Effector memory CD8-positive, alpha-beta T cell (primary cell): ENCODE results near the gene FABP1.

ENCODE experiments used
- ATAC-seq: fragments of 150-1000 bp; cut with Tn5 transposase; replicated peaks from 2 replicates; pipeline ENCODE4 v1.10.0; 2021; ENCODE audit warnings: mild to moderate bottlenecking, moderate library complexity
- DNase-seq, 3 experiments: peaks; one replicate each; pipeline ENCODE4 v3.0.0; 2021
- H3K27ac Mint-ChIP-seq, 2 donors: one replicate each; pipeline ENCODE4 v1.8.0; 2022; ENCODE audit warnings: mild to moderate bottlenecking in 2 of 2, mixed read lengths in 2 of 2, moderate library complexity in 2 of 2
- H3K27me3 Mint-ChIP-seq, 2 donors: one replicate each; pipeline ENCODE4 v1.8.0; 2022; ENCODE audit warnings: mixed read lengths in 2 of 2
- H3K36me3 Mint-ChIP-seq: one replicate; pipeline ENCODE4 v1.8.0; 2022; ENCODE audit warnings: mild to moderate bottlenecking, moderate library complexity, mixed read lengths; ENCODE audit not compliant: insufficient read depth
- H3K4me1 Mint-ChIP-seq, 2 donors: one replicate each; pipeline ENCODE4 v1.8.0; 2022; ENCODE audit warnings: low read depth in 2 of 2, mixed read lengths in 2 of 2
- H3K4me3 Mint-ChIP-seq, 2 donors: one replicate each; pipeline ENCODE4 v1.8.0; 2022; ENCODE audit warnings: mild to moderate bottlenecking in 2 of 2, mixed read lengths in 2 of 2, moderate library complexity in 2 of 2
- H3K9me3 Mint-ChIP-seq, 2 donors: one replicate each; pipeline ENCODE4 v1.8.0; 2022; ENCODE audit warnings: mixed read lengths in 2 of 2
- total RNA-seq, 9 experiments: gene quantifications; one replicate each; lab custom pipeline; 2026; lab: John Stamatoyannopoulos, UW

The FABP1 gene
- total RNA-seq, result 0 reads per million in 9 experiments

DNA sequence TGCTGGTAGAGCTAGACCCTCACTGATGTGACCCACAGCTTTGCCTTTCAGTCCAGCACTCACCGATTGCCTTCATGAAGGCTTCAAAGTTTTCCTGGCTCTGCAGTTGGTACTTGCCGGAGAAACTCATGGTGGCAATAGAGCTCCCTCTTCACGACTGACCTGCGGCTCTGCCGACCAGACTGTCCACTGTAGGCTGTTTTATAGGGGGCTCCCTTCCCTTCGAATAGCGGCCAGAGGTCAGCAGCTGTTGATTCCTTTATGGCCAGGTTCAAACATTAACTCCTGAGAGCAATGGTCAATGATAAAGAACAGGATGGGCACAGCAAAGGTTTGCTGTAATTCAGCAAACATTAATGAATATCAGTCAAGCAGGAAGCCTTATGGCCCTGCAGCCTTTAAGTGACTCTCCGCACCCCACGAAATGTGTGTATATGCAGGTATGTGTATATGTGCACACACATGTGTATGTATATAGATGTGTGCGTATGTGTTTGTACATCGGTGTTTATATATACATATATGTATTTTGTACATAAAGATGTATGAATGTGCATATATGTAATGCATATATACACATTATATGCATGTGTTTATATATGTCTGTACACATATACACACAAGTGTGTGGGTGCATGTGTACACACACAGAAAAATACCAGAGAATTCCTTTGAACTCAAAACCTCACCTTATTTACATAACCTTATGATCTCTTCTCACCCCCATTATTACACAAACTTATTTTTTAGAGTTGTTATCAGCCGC is at the start of gene FABP1:
FABP1 (minus strand) TSS at position 175 of the 766 bp plus-strand sequence; CDS start at position 130, 45 bp downstream.
- Mint-ChIP-seq H3K4me3 (no peak within 1 kb of the TSS), H3K4me1 (no peaks in the 10 kb centered on the region), H3K9me3 (no peaks in the 10 kb centered on the region), H3K27me3 (peaks cover 44 to 87% of the 10 kb centered on the region in 2 donors), H3K27ac (no peak within 1 kb of the TSS), H3K36me3 (no peaks in the 10 kb centered on the region)
- DNase-seq (no peak), ATAC-seq (no peak)

DNA sequence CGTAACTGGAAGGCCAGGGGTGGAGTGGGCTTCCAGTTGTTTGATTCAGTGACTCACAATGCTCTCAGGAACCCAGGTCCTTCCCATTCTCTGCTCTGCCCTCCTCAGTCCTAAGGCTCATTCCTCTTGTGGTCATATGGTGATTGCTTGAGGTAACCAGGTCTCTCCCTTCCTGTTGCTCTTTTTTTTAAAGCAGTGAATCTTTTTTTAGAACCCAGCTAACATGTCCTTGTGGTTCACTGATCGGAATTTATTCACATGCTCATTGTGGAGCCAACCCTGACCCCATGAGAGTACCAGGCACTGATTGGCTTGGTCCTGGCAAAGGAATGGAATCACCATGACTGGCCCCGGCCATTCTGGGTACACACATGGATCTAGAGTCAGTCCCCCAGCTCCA is 49.7 kb upstream of the FABP1 start:
- H3K36me3 Mint-ChIP-seq, result peaks cover 14% of the 10 kb centered on the region
- H3K4me1 Mint-ChIP-seq, result peaks cover 3 to 13% of the 10 kb centered on the region in 2 donors
- DNase-seq (no peak), ATAC-seq (no peak)
- no peak overlapping the region for H3K27ac Mint-ChIP-seq
- H3K9me3 Mint-ChIP-seq, result peaks cover 4 to 6% of the 10 kb centered on the region in 2 donors
- no peak overlapping the region for H3K4me3 Mint-ChIP-seq
- H3K27me3 Mint-ChIP-seq, result peaks cover 4 to 47% of the 10 kb centered on the region in 2 donors

DNA sequence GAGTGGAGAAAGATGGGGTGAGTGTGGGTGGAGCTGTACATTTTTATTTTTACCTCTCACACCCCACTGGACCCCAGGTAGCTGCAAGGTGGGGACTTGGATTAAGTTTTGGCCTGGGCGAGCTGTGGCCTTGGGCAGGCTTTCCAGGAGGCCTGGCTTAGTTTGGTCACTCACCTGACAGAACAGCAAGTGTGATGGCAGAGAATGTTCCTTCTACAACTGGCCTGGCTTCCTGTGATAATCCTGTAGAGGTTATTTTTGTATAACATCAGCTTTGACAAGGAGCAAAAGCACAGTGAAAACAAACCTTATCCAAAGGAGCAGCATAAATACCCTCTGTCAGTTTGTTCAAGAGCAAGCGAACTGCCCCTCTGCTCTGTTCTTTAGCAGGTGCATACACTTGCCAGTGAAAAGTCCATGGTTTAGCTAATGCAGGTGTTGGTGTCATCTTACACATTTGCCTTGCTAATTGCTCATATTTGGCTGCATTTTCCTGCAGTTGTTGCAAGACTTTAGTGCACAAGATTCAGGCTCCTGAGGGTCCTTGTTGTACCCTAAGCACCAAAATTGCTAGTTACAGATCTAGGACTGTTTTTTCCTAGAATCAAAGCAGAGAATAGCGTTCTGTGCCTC is 48.6 kb upstream of the FABP1 start:
- DNase-seq, result no peak
- peaks cover 2 to 3% of the 10 kb centered on the region in 2 donors for H3K9me3 Mint-ChIP-seq
- H3K27me3 Mint-ChIP-seq, result peaks cover 6 to 53% of the 10 kb centered on the region in 2 donors
- H3K4me1 Mint-ChIP-seq, result peaks cover 2 to 3% of the 10 kb centered on the region in 2 donors
- ATAC-seq, result no peak
- H3K4me3 Mint-ChIP-seq, result no peak overlapping the region
- no peak overlapping the region for H3K27ac Mint-ChIP-seq
- peaks cover 11% of the 10 kb centered on the region for H3K36me3 Mint-ChIP-seq

DNA sequence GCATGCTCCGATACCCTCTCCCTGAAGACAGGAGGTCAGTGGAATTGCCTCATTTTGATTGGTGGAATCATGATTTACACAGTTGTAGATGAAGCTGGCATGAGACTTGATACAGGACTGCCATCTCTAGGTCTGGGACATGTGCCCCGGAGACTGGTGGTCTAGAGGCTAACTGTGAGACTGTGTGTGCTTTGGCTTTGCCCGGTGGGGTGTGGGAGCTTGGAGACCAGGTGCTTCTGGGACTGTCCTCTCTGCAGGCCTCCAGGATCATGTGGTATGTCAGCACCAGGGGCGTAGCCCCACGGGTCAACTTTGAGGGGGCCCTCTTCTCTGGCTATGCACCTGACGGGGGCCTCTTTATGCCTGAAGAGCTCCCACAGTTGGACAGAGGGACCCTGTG is 45.0 kb upstream of the FABP1 start:
- ATAC-seq, result no peak
- peaks cover 6% of the 10 kb centered on the region for H3K36me3 Mint-ChIP-seq
- H3K27ac Mint-ChIP-seq, result no peak overlapping the region
- peaks cover 11 to 57% of the 10 kb centered on the region in 2 donors for H3K27me3 Mint-ChIP-seq
- H3K4me3 Mint-ChIP-seq, result no peak overlapping the region
- H3K9me3 Mint-ChIP-seq, result no peaks in the 10 kb centered on the region
- no peak for DNase-seq
- H3K4me1 Mint-ChIP-seq, result peaks cover 0 to 8% of the 10 kb centered on the region in 2 donors

DNA sequence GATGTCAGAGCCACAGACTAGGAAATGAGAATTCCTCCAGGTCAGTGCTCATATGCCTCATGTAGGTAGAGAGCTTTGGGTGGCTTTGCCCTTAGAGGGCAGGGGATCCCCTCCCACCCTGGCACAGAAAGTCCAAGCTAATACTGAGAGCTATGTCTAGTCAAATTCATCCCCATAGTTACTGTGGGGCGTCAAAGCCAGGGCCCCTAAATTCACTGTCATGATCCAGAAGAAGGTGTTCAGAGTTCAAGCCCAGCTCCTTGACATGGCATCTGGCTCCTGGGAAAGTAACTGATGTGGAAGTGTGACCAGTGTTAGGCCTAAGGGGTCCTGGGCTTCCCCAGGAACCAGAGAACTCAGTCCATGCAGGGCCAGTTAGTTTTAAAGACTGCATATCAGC is 44.1 kb upstream of the FABP1 start:
- no peak for ATAC-seq
- peaks cover 0 to 8% of the 10 kb centered on the region in 2 donors for H3K4me1 Mint-ChIP-seq
- peaks cover 7 to 48% of the 10 kb centered on the region in 2 donors for H3K27me3 Mint-ChIP-seq
- peak overlapping the region in 1 of 2 donors; percentile 82 for H3K4me3 Mint-ChIP-seq
- H3K9me3 Mint-ChIP-seq, result no peaks in the 10 kb centered on the region
- no peak overlapping the region for H3K27ac Mint-ChIP-seq
- DNase-seq, result no peak
- peaks cover 6% of the 10 kb centered on the region for H3K36me3 Mint-ChIP-seq

DNA sequence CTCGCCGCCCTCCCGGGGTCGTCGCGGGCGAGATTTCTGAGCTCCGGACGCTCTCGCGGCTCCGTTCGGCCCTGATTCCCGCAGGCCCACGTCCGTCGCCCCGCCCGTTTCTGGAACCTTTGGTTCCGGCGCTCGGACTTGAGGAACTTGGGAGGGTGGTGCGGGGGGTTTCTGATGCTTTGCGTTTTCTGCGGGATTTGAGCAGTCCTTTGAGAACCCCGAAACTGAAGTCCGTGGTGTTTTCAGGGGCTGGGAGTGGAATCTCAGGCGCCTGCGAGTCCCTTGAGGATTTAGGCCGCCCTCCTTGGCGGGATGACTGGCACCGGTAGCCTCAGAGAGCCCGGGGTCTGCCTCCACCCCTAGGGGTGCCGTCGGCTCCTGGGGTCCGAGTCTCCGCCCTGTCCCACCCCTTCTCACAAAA is 42.6 kb upstream of the FABP1 start:
- H3K36me3 Mint-ChIP-seq, result peaks cover 6% of the 10 kb centered on the region
- DNase-seq (no peak), ATAC-seq (no peak)
- no peaks in the 10 kb centered on the region for H3K9me3 Mint-ChIP-seq
- peak overlapping the region; percentile 78 to 82 for H3K4me3 Mint-ChIP-seq
- H3K27me3 Mint-ChIP-seq, result peaks cover 7 to 44% of the 10 kb centered on the region in 2 donors
- H3K4me1 Mint-ChIP-seq, result peaks cover 0 to 8% of the 10 kb centered on the region in 2 donors
- peak overlapping the region; percentile 63 to 78 for H3K27ac Mint-ChIP-seq

DNA sequence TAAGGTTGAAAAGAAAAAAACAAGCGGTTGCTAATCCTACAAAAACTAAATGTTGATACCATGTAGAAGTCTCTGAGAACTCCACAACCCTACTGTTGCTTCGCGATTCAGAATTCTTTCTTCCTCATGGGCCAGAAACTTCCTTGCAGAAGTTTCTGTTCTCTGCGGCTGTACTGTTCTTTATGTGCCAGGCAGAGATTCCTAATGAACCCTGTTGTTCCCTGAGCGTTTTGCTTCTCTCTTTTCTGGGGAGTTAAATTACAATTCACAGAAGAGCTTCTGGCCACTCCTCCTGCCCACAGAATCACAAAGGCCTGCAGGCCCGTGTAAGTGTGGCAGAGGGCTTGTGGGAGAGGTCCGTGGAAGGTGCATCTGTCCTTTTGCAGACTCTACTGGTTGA is 40.5 kb upstream of the FABP1 start:
- Mint-ChIP-seq H3K36me3 (peaks cover 6% of the 10 kb centered on the region), H3K4me3 (no peak overlapping the region), H3K27me3 (peaks cover 7 to 23% of the 10 kb centered on the region in 2 donors), H3K4me1 (peaks cover 0 to 8% of the 10 kb centered on the region in 2 donors), H3K9me3 (no peaks in the 10 kb centered on the region), H3K27ac (no peak overlapping the region)
- no peak for DNase-seq
- no peak for ATAC-seq

DNA sequence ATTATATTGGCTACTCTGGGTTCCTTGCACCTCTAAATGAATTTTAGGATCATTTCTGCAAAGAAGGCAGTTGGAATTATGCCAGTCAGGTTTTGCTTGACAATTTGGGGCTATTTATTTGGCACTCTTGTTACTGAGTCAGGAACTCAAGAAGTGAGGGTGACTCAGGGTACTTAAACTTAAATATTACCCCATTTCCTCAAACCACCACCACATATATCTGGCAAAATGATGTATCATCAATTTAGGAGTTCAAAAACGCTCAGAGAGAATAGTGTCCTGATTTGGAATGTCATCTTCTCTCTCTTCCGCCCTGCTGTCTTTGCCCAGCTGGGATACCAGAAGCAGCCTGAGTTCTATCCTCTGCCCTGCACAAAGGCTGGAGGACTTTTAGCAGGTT is 39.9 kb upstream of the FABP1 start:
- DNase-seq (no peak), ATAC-seq (no peak)
- Mint-ChIP-seq H3K9me3 (no peaks in the 10 kb centered on the region), H3K36me3 (peaks cover 6% of the 10 kb centered on the region), H3K27me3 (peaks cover 7 to 16% of the 10 kb centered on the region in 2 donors), H3K4me1 (peaks cover 0 to 8% of the 10 kb centered on the region in 2 donors), H3K4me3 (no peak overlapping the region), H3K27ac (no peak overlapping the region)

DNA sequence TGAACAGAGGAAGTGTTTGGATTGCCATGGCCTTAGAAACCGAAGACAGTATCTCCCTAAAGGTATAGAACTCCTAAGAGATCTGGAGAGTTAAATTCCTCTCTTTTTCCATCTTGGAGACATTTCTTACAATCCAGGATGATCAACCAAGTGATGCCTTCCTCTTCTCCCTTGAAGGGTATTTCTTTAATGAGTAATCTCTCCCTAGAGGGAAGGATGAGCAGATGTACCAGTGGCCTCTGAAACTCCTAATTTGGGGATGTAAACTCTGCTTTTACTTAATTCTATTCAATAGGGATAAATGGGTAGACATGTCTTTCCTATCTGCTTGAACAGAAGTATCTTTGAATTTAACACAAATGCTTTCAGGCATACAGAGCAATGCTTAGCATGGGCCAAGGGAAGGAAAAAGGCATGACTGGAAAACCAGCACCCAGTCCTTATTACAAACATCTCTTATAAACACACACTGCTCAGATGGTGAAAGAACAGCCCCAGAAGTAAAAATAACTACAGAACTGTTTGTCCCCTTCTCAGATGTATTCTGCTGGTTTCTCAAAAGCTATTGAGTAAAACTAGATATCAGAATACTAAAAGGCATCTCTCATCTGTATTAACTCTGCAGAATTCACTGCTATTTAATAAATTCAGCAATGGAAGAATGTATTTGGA is 37.6 kb upstream of the FABP1 start:
- peaks cover 0 to under 1% of the 10 kb centered on the region in 2 donors for H3K27me3 Mint-ChIP-seq
- H3K27ac Mint-ChIP-seq, result no peak overlapping the region
- H3K9me3 Mint-ChIP-seq, result no peaks in the 10 kb centered on the region
- ATAC-seq (no peak), DNase-seq (no peak)
- no peaks in the 10 kb centered on the region for H3K4me1 Mint-ChIP-seq
- H3K36me3 Mint-ChIP-seq, result no peaks in the 10 kb centered on the region
- H3K4me3 Mint-ChIP-seq, result no peak overlapping the region

DNA sequence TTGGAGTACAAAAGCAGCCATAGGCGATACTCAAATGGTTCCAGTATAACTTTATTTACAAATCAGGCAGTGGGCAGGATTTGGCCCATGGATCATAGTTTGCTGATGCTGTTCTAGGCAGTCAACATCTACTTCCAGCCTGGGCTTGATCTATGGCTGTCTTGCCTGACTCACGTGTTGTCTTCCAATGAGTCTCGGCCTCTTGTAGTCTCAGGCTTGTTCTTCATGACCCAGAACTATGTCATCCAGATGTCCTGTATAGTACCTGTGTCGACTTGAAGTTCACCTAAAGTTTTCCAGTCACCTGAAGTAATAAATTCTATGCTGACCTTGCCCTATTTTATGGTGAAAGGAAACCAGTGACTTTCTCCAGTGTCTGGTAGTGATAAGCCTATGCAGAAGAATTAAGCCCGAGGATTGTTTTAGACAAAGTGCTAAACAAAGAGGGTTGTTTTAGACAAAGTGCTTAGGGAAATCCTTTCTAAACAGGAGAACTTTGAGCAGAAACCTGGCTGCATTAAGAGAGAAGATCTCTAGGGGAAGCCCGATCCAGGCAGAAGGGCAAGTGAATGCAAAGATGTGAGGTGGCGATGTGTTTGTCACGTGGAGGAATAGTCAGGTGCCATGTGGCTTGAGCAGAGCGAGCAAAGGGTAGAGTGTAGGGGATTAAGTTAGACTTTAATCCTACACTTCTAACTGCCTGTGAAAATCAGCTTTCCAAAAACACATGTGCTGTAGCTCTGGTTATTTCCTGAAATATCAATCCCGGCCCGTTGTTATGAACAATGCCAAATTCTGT is 33.8 kb upstream of the FABP1 start:
- Mint-ChIP-seq H3K9me3 (no peaks in the 10 kb centered on the region), H3K4me3 (no peak overlapping the region), H3K36me3 (no peaks in the 10 kb centered on the region), H3K4me1 (peaks cover 0 to 4% of the 10 kb centered on the region in 2 donors), H3K27ac (no peak overlapping the region), H3K27me3 (peaks cover 0 to 18% of the 10 kb centered on the region in 2 donors)
- DNase-seq (no peak), ATAC-seq (no peak)

DNA sequence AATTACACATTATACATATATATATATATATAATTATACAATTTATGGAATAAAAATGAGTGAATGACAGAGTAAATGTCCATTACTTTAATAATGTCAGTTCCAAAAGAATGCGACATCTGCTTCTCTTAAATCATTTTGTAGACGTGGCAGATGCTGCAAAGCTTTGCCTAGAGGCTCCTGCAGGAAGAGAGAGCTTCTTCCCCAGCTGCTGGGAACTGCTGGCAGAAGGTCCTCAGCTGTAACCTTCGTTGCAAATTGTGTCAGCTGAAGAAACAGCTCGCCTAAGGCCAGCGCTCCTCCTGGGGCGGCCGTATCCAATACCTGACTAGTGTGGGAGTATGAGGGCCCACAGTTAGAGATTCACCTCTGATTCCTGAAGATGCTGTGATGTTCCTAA is 32.7 kb upstream of the FABP1 start:
- H3K4me1 Mint-ChIP-seq, result peaks cover 0 to 4% of the 10 kb centered on the region in 2 donors
- H3K27ac Mint-ChIP-seq, result no peak overlapping the region
- DNase-seq (no peak), ATAC-seq (no peak)
- H3K9me3 Mint-ChIP-seq, result no peaks in the 10 kb centered on the region
- no peaks in the 10 kb centered on the region for H3K36me3 Mint-ChIP-seq
- peaks cover 0 to 18% of the 10 kb centered on the region in 2 donors for H3K27me3 Mint-ChIP-seq
- H3K4me3 Mint-ChIP-seq, result no peak overlapping the region

DNA sequence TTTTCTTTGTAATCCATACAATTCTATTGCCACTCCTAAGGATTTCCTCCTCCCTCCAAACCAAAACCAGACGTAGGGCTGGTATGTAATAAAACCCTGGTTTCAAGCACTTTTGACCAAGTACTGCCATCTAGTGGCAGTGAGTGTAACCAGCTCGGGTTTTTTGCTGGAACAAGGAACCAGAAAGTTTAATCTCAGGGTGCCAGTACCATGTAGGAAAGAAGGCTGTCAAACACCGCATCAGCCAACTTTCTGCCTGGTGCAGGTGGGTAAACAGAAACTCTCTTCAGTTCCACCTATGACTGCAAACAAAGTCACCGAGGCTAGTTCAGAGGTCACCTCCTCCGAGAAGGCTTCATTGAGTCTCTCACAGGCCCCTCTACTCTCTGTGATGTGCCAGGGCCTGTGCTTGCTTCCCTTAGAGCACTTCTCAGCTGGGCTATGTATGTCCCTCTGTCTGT is 32.1 kb upstream of the FABP1 start:
- peak; percentile 42 to 52 (median 44) for DNase-seq
- H3K27ac Mint-ChIP-seq, result no peak overlapping the region
- no peaks in the 10 kb centered on the region for H3K36me3 Mint-ChIP-seq
- peaks cover 0 to 18% of the 10 kb centered on the region in 2 donors for H3K27me3 Mint-ChIP-seq
- ATAC-seq, result peak; percentile 57
- H3K9me3 Mint-ChIP-seq, result no peaks in the 10 kb centered on the region
- no peak overlapping the region for H3K4me3 Mint-ChIP-seq
- peaks cover 0 to 4% of the 10 kb centered on the region in 2 donors for H3K4me1 Mint-ChIP-seq

DNA sequence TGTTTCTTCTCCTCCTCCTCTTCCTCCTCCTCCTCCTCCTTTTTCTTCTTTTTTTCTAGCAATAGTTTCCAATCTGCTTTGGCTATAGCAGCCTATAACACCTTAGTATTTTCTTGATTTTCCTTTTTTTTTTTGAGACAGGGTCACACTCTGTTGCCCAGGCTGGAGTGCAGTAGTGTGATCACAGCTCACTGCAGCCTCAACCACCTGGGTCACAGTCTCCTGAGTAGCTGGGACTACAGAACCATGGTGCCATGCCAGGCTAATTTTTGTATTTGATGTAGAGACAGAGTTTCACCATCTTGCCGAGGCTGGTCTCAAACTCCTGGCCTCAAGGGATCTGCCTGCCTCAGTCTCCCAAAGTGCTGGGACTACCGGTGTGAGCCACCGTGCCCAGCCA is 31.6 kb upstream of the FABP1 start:
- Mint-ChIP-seq H3K4me3 (no peak overlapping the region), H3K36me3 (no peaks in the 10 kb centered on the region), H3K4me1 (peaks cover 0 to 4% of the 10 kb centered on the region in 2 donors), H3K27ac (no peak overlapping the region), H3K27me3 (peaks cover 0 to 18% of the 10 kb centered on the region in 2 donors), H3K9me3 (no peaks in the 10 kb centered on the region)
- no peak for ATAC-seq
- DNase-seq, result no peak
